ENCODE data around the gene CCDC7.

The CCDC7 gene

DNA sequence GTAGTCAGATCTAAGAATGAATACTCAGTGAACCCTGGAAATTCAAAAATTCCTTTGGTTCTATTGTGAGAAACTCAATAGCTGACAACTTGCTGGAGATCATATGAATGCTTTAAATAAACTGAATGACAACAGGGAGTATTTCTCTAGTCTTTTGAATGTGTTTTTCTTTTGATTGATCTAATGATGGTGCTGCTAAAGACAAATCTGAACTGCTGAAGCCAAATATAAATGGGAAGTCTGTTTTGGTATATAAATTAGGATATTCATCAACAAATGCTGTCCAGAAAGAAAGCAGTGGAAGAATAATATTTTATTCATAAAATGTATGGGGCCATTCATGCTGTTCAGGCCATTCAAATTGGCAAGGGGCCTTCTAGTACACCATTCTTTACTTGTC lies 432.7 kb downstream of the CCDC7 start:
- TF ChIP-seq CTCF (IDR thresholded peaks at IDR 0.05; ENCODE audit: insufficient read depth, low read depth, low read length, missing control alignments) = no peak
- DNase-seq (ENCODE audit: low read depth) = no peak
- no peak overlapping the region for H3K4me3 ChIP-seq (ENCODE audit: low read depth, low read length)

DNA sequence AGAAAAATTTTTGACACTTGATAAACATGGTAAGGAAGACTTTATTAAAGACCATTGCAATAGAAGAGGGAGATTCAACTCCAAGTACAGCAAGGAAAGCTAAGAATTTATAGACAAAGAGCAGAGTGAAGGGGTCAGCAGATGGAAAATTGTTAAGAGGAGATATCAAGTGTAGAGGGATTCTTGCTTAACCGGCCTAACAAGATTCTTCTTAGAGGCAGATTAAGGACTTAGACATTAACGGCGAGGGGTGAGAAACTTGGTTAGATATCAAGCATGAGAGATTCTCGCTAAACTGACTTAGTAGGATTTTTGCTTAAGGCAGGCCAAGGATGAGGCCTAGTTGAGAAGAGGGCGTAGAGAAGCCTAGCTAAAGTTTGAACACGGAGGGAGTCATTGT lies 436.1 kb downstream of the CCDC7 start:
- no peak for DNase-seq (ENCODE audit: low read depth)
- no peak for TF ChIP-seq CTCF (IDR thresholded peaks at IDR 0.05; ENCODE audit: insufficient read depth, low read depth, low read length, missing control alignments)
- no peak overlapping the region for H3K4me3 ChIP-seq (ENCODE audit: low read depth, low read length)

GRCh38 chr10:32887481-32887880 lies 441.5 kb downstream of the CCDC7 start:
- DNase-seq (ENCODE audit: low read depth) = no peak
- TF ChIP-seq CTCF (IDR thresholded peaks at IDR 0.05; ENCODE audit: insufficient read depth, low read depth, low read length, missing control alignments) = no peak
- H3K4me3 ChIP-seq (ENCODE audit: low read depth, low read length) = no peak overlapping the region

GRCh38 chr10:32888161-32888927 lies 442.4 kb downstream of the CCDC7 start:
- no peak for TF ChIP-seq CTCF (IDR thresholded peaks at IDR 0.05; ENCODE audit: insufficient read depth, low read depth, low read length, missing control alignments)
- no peak for DNase-seq (ENCODE audit: low read depth)

GRCh38 chr10:32889631-32890212 lies 443.8 kb downstream of the CCDC7 start:
- H3K4me3 ChIP-seq (ENCODE audit: low read depth, low read length) = no peak overlapping the region
- TF ChIP-seq CTCF (IDR thresholded peaks at IDR 0.05; ENCODE audit: insufficient read depth, low read depth, low read length, missing control alignments) = no peak
- no peak for DNase-seq (ENCODE audit: low read depth)

More at GRCh38 chr10:32888161-32888927, 442.4 kb downstream of the CCDC7 start:
- no peak overlapping the region for H3K4me3 ChIP-seq (ENCODE audit: low read depth, low read length)

DNA sequence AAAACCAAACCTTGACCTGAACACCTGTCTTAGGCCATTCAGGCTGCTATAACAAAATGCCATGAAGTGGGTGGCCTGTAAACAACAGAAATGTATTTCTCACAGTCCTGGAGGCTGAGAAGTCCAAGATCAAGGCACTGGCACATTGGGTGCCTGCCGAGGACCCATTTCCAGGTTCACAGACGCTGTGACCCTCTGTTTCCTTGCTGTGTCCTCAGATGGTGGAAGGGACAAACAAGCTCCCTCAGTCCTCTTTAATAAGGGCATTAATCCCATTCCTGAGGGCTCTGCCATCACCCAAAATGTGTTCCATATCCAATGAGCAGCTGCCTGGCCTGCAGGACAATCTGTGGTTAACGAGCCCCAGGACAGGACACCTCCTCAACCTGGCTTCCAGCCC lies 444.5 kb downstream of the CCDC7 start:
- TF ChIP-seq CTCF (IDR thresholded peaks at IDR 0.05; ENCODE audit: insufficient read depth, low read depth, low read length, missing control alignments) = no peak
- no peak for DNase-seq (ENCODE audit: low read depth)
- no peak overlapping the region for H3K4me3 ChIP-seq (ENCODE audit: low read depth, low read length)
